H1 (cell line): ENCODE results near the gene DUOX1. TPM values are rescaled to one million over a fixed set of nuclear protein-coding genes. Genes with fewer than 3 reads are reported as not detected.

Experiments used
- CEBPB ChIP-seq: IDR thresholded peaks from 2 replicates; pipeline ENCODE4 v1.6.1; 2012; ENCODE audit warnings: low read depth, low read length
- CHD1 ChIP-seq: IDR thresholded peaks from 2 replicates; pipeline ENCODE4 v1.6.1; 2012; ENCODE audit warnings: low read depth, low read length, improper control_type of control experiment
- CHD7 ChIP-seq: fragments of 300-600 bp; sonication (generic); IDR thresholded peaks from 2 replicates; pipeline ENCODE4 v1.7.1; 2012; ENCODE audit warnings: low read length, moderate library complexity, mild to moderate bottlenecking, inconsistent platforms; ENCODE audit not compliant: insufficient replicate concordance
- CTBP2 ChIP-seq: IDR thresholded peaks from 2 replicates; pipeline ENCODE4 v1.7.0; 2011; ENCODE audit warnings: borderline replicate concordance, mild to moderate bottlenecking, moderate library complexity, mixed read lengths, low read length; ENCODE audit not compliant: insufficient read depth, insufficient read length
- HDAC6 ChIP-seq: IDR thresholded peaks from one replicate; pipeline ENCODE4 v1.7.1; 2012; ENCODE audit warnings: low read depth, mild to moderate bottlenecking, inconsistent platforms, low read length, moderate library complexity
- RFX5 ChIP-seq: IDR thresholded peaks from 2 replicates; pipeline ENCODE4 v1.6.1; 2011; ENCODE audit warnings: low read depth, low read length, improper control_type of control experiment, borderline replicate concordance
- SIN3A ChIP-seq, 2 experiments: IDR thresholded peaks in 1 of 2; conservative IDR thresholded peaks in 1 of 2; 2 replicates each; pipeline ENCODE4 v1.6.1; 2011 to 2012; ENCODE audit warnings: low read length in 2 of 2, improper control_type of control experiment in 1 of 2, low read depth in 1 of 2, mild to moderate bottlenecking in 1 of 2
- SP1 ChIP-seq: IDR thresholded peaks from 2 replicates; pipeline ENCODE4 v1.6.1; 2011; ENCODE audit warnings: low read depth, low read length
- polyA plus RNA-seq, 7 experiments: library from polyadenylated mRNA; depleted of rRNA in 3 of 7; stranded (reverse) in 5 of 7; unstranded in 2 of 7; fragments of >200 nt in 5 of 7; fragments of 200-250 nt in 2 of 7; gene quantifications; 1 replicate in 5 of 7; 2 replicates in 1 of 7; 4 replicates in 1 of 7; pipeline versions ENCODE4 v1.2.1 to v1.2.3, GENCODE V29; 2011 to 2013; ENCODE audit warnings: missing spikeins in 2 of 7, mixed read lengths in 2 of 7
- total RNA-seq: library from RNA; stranded (reverse); fragmentation: NEBNext Ultra II Directional; extraction: Animal tissue kit (Norgen Biotek cat#: 25700); gene quantifications from 2 replicates; pipeline ENCODE4 v1.2.1, GENCODE V29; 2021

The DUOX1 gene
- total and polyA plus RNA-seq, 2 of the 8 experiments (the other 6 are each of a cell fraction or from before 2014, with no cell fraction given) = 0.84 to 1.4 TPM

DNA sequence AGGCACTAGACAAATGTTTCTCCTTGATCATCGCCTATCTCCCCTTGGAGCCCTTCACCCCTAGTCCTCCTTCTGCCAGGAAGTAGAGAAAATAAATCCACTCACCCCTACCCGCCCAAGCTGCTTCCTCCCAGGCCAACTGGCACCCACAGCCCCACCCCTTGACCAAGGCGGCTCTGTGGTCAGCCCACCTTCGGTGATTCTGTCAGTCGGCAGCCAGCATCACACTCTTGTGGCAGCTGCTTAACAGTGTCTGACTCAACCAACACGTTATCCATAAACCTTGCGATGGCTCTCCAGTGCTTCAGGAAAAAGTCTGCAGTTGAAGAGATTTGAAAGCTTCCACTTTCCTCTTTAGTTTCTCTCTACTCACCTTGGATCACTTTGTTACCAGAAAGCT is 50.4 kb downstream of the DUOX1 start (continued):
- TF ChIP-seq CHD7 = no peak
- no peak for TF ChIP-seq CTBP2
- no peak for TF ChIP-seq HDAC6
- TF ChIP-seq SP1 = no peak
- TF ChIP-seq SIN3A (conservative IDR thresholded peaks at IDR 0.05 in 1 of 2, IDR thresholded peaks at IDR 0.05 in 1 of 2; ENCODE audit: low read depth in 1 of 2, low read length in 2 of 2) = no peak
- no peak for TF ChIP-seq RFX5
- no peak for TF ChIP-seq CHD1
- no peak for TF ChIP-seq CEBPB
